GM23248 (cell line): ENCODE data around the gene C3orf85.

ENCODE experiments used
- EZH2 ChIP-seq: fragments of 200-600 bp; sonication (generic); IDR thresholded peaks from 2 replicates; pipeline ENCODE4 v1.6.1; 2018; ENCODE audit warnings: antibody characterized with exemption, mild to moderate bottlenecking; ENCODE audit not compliant: insufficient read depth, poor library complexity, severe bottlenecking
- EZH2phosphoT487 ChIP-seq: fragments of 200-600 bp; sonication (generic); IDR thresholded peaks from 2 replicates; pipeline ENCODE4 v1.6.1; 2018; ENCODE audit warnings: antibody characterized with exemption, moderate library complexity, mild to moderate bottlenecking, low read depth; ENCODE audit not compliant: insufficient read depth

GRCh38 chr3:109109574-109109973 lies 26.9 kb upstream of the C3orf85 start:
- no peak for TF ChIP-seq EZH2
- TF ChIP-seq EZH2phosphoT487 = no peak
